HG03521 (cell line): ENCODE results near the gene PRUNE1.
A peak's percentile ranks its signal among the peaks of the same experiment; 100 is the strongest.

Experiments
- ATAC-seq: cut with Tn5 transposase; IDR thresholded peaks from one replicate; pipeline ENCODE4 v1.9.1; 2021; ENCODE audit warnings: mild to moderate bottlenecking, moderate library complexity; ENCODE audit not compliant: unreplicated experiment

The PRUNE1 gene

GRCh38 chr1:151047925-151048644 lies 39.8 kb downstream of the PRUNE1 start:
- ATAC-seq: peak; percentile 43

GRCh38 chr1:151048645-151049032 lies 40.4 kb downstream of the PRUNE1 start:
- no peak for ATAC-seq

GRCh38 chr1:151049458-151049857 lies 41.2 kb downstream of the PRUNE1 start:
- ATAC-seq: no peak

GRCh38 chr1:151050051-151050688 lies 41.9 kb downstream of the PRUNE1 start:
- ATAC-seq: no peak

- ATAC-seq: no peak
Observed at GRCh38 chr1:151051356-151052009, 43.2 kb downstream of the PRUNE1 start.

GRCh38 chr1:151054971-151055547 lies 46.8 kb downstream of the PRUNE1 start:
- ATAC-seq: no peak

- ATAC-seq: no peak
Observed at GRCh38 chr1:151055581-151055980, 47.3 kb downstream of the PRUNE1 start.

- no peak for ATAC-seq
Observed at GRCh38 chr1:151056149-151056548, 47.9 kb downstream of the PRUNE1 start.

GRCh38 chr1:151058692-151059091 lies 50.4 kb downstream of the PRUNE1 start:
- ATAC-seq: no peak

- peak; percentile 71 for ATAC-seq
Observed at GRCh38 chr1:151059109-151060006, 51.1 kb downstream of the PRUNE1 start, which contains the start of gene CDC42SE1. Gene CDC42SE1, minus strand, starts transcription at chr1:151059622. Its CDS starts 3,892 bp downstream, at chr1:151055730.

GRCh38 chr1:151060007-151060656 lies 51.9 kb downstream of the PRUNE1 start, which contains the start of gene MLLT11:
Gene MLLT11, plus strand, starts transcription at chr1:151060397. Its CDS starts 6,828 bp downstream, at chr1:151067225.
- no peak for ATAC-seq

- no peak for ATAC-seq
Observed at GRCh38 chr1:151060657-151061421, 52.6 kb downstream of the PRUNE1 start.

- ATAC-seq: no peak
Observed at GRCh38 chr1:151061704-151062103, 53.5 kb downstream of the PRUNE1 start.

GRCh38 chr1:151062741-151063371 lies 54.6 kb downstream of the PRUNE1 start:
- ATAC-seq: no peak

GRCh38 chr1:151065089-151065645 lies 56.9 kb downstream of the PRUNE1 start:
- ATAC-seq: no peak

- ATAC-seq: no peak
Observed at GRCh38 chr1:151067185-151067584, 58.9 kb downstream of the PRUNE1 start.

GRCh38 chr1:151069103-151069486 lies 60.8 kb downstream of the PRUNE1 start:
- no peak for ATAC-seq

GRCh38 chr1:151070474-151071276 lies 62.4 kb downstream of the PRUNE1 start, which contains the start of gene GABPB2:
Gene GABPB2, plus strand, starts transcription at chr1:151070761. Its CDS starts 17,429 bp downstream, at chr1:151088190.
- ATAC-seq: peak; percentile 82
